HCT116 (cell line): ENCODE data around the gene RPE65.

Experiments used
- CTCF ChIP-seq, 3 experiments: fragments of 200-600 bp in 1 of 3; sonication (generic) in 1 of 3; IDR thresholded peaks in 2 of 3; conservative IDR thresholded peaks in 1 of 3; 2 replicates each; pipeline ENCODE4 v1.5.1; 2012 to 2017; ENCODE audit warnings: low read depth in 2 of 3, low read length in 2 of 3, antibody characterized with exemption in 1 of 3, borderline replicate concordance in 1 of 3, control low read depth in 1 of 3, mild to moderate bottlenecking in 1 of 3, mixed read lengths in 1 of 3, mixed run types in 1 of 3, moderate library complexity in 1 of 3; ENCODE audit not compliant: insufficient read depth in 1 of 3
- EGR1 ChIP-seq: IDR thresholded peaks from 2 replicates; pipeline ENCODE4 v1.6.1; 2012; ENCODE audit warnings: low read depth
- EZH2 ChIP-seq: fragments of 200-600 bp; sonication (generic); IDR thresholded peaks from 2 replicates; pipeline ENCODE4 v1.6.1; 2017; ENCODE audit warnings: antibody characterized with exemption, mixed run types
- POLR2A ChIP-seq: IDR thresholded peaks from 2 replicates; pipeline ENCODE4 v1.7.0; 2011; ENCODE audit warnings: borderline replicate concordance; ENCODE audit not compliant: insufficient read depth, insufficient read length; ENCODE audit errors: extremely low read depth
- SP1 ChIP-seq: IDR thresholded peaks from 2 replicates; pipeline ENCODE4 v1.6.1; 2012; ENCODE audit warnings: low read depth
- TCF7L2 ChIP-seq: IDR thresholded peaks from 2 replicates; pipeline ENCODE4 v1.7.0; 2011; ENCODE audit warnings: borderline replicate concordance, inconsistent platforms; ENCODE audit not compliant: insufficient read depth, insufficient read length; ENCODE audit errors: extremely low read depth
- ZFX ChIP-seq: fragments of 450-650 bp; IDR thresholded peaks from 2 replicates; pipeline ENCODE4 v1.6.1; 2017

GRCh38 chr1:68442822-68443556 lies 6.8 kb downstream of the RPE65 start:
- no peak for TF ChIP-seq EZH2
- peak; percentile 47 to 80 (median 77); a peak in 5 of 6 replicates for TF ChIP-seq CTCF (IDR thresholded peaks at IDR 0.05 in 2 of 3, conservative IDR thresholded peaks at IDR 0.05 in 1 of 3; ENCODE audit: borderline replicate concordance in 1 of 3, insufficient read depth in 1 of 3, low read depth in 2 of 3, low read length in 2 of 3)
- no peak for TF ChIP-seq POLR2A
- TF ChIP-seq EGR1 = no peak
- no peak for TF ChIP-seq ZFX
- TF ChIP-seq SP1 = no peak
- TF ChIP-seq TCF7L2 = no peak
